GM12801 (cell line): Measurements from ENCODE around the gene CCND2.

Source experiments
- CTCF ChIP-seq: IDR thresholded peaks from one replicate; pipeline ENCODE4 v1.5.1; 2011; ENCODE audit warnings: control low read depth; ENCODE audit not compliant: insufficient read length; ENCODE audit errors: extremely low read depth

The CCND2 gene

GRCh38 chr12:4284306-4284705, 10.7 kb downstream of the CCND2 start:
- TF ChIP-seq CTCF: no peak

- no peak for TF ChIP-seq CTCF
Measured at GRCh38 chr12:4285070-4285469, 11.5 kb downstream of the CCND2 start.

- TF ChIP-seq CTCF: no peak
Measured at GRCh38 chr12:4286228-4286627, 12.7 kb downstream of the CCND2 start.

GRCh38 chr12:4286771-4287317, 13.3 kb downstream of the CCND2 start:
- no peak for TF ChIP-seq CTCF

- no peak for TF ChIP-seq CTCF
Measured at GRCh38 chr12:4287325-4288211, 14.0 kb downstream of the CCND2 start.

GRCh38 chr12:4288296-4289131, 15.0 kb downstream of the CCND2 start:
- TF ChIP-seq CTCF: no peak

- no peak for TF ChIP-seq CTCF
Measured at GRCh38 chr12:4289231-4289878, 15.8 kb downstream of the CCND2 start.
